HG03521 (cell line): ENCODE results near the gene BOD1L1.

Experiments used
- ATAC-seq: cut with Tn5 transposase; IDR thresholded peaks from one replicate; pipeline ENCODE4 v1.9.1; 2021; ENCODE audit warnings: mild to moderate bottlenecking, moderate library complexity; ENCODE audit not compliant: unreplicated experiment

BOD1L1 gene

GRCh38 chr4:13540446-13541175 is 86.9 kb downstream of the BOD1L1 start:
- no peak for ATAC-seq

DNA sequence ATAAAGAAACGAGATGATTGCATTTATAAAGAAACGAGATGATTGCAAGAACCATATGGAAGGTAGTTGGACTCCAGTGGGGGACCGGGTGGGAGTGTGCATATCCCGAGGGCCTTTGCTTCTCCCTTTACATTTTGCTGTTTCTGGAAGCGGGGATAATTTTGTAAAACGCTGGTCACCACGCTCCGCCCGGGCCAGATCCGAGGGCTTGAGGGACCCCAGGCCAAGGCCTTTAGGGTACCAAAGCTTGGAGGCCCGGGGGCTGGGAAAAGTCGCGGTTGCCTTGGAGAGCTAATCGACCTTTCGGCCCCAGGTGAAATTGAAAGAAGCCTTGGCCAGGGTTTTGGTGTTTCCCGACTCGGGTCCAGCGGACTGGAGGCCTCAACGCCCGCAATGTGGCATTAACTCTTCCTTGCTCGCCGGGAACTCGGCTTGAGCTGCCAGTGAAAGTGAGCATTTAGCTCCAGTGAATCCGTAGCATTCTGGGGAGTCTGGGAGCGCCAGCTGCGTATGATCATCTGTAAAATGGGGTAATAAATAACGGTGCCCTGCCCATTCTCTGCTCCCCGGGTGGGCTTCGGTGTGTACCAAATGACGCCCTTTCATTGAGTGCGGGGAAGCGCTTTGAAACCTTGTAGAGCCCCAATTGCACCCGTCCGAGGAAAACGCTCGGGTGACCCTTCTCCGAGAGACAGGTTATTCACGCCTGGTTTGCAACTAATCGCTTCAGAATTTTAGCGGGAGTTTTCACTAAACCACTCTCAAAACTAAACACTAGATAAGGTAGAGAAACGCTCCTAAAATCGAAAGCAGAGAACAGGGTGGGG is 87.7 kb downstream of the BOD1L1 start:
- no peak for ATAC-seq

DNA sequence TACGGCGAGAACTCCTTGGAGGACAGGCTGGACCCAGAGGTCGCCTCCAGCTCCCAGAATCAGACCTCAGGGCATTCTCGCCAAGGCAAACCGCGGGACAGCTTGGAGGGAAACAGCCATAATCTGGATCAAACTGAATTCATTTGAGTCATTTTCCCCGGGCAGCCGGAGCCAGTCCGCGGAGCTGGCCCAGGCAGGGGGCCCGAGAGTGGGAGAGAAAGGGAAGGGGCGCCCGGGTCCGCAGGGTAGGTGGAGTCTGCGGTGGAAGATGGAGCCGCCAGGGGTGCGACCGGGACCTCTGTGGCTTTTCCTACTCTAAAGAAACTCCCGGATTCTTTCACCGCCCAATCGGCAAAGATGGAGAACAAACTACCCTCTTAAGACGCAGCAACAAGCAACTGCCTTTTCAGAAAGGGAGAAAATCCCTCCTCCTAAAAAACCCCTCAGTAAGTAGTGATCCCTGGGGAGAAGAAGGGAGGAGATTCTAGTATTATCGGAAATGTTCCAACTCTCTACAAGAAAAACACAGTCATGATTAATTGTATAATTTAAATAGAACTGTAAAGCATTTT is 88.4 kb downstream of the BOD1L1 start:
- no peak for ATAC-seq

DNA sequence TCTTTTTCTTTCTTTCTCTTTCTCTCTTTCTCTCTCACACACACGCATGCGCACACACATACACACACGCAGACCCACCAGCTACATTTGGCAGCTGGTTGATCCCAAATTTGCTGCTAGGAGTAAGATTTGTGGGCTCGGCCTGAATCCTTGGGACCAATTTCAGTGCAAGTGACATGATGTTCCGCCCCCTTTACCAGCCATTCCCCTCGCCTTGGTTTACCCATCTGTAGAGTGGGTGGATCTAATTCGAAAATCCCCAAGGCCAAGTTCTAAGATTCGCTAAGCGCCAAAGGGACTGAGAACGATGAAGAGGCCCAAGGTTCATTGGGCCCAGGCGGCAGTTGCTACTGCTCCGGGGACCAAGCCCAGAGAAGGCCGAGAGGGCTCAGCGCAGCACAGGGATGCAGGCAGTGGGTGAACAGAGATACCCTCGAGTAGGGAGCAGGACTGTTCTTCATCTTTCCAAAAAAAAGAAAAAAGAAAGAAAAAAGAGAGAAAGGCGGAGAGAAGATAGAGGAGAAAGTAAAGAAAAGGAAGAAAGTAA is 89.0 kb downstream of the BOD1L1 start:
- ATAC-seq = no peak

GRCh38 chr4:13537832-13538177 is 89.7 kb downstream of the BOD1L1 start:
- ATAC-seq = no peak

DNA sequence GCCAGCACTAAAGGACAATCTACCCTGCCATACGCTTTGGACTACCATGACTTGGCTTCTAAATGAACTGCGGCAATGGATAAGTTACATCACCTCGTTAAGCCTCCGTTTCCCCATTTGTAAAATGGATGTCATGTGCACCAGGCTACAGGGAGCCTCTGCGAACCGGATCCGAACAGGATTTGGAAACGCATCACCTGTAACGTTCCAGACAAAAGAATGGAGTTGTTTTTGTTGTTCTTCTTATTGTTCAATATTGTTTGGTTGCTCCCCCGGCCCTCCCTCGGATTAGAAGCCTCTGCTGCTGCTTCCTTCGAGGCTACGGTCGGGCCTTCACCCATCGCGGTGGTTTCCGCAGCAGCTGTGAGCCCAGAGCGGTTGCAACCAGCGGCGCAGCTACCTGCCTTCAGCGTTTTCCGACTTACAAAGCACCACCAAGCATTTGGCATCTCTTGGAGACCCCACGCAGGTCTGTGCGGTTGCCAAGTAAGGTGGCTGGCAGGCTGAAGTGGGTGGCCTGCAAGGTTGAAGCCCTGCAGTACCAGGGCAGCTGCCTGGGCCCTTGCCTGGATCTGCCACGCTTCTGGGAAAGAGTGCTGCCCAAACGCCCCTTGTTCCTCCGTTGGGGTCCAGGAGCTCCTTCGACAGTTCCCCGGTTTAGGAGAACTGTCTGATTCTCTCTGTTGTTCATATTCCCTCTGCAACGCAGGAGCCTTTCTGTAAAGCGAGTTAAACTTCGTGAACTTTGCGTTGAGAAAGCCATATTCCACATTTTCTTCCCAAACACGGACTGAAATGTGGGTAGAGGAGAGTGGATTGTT is 90.3 kb downstream of the BOD1L1 start:
- ATAC-seq = no peak

DNA sequence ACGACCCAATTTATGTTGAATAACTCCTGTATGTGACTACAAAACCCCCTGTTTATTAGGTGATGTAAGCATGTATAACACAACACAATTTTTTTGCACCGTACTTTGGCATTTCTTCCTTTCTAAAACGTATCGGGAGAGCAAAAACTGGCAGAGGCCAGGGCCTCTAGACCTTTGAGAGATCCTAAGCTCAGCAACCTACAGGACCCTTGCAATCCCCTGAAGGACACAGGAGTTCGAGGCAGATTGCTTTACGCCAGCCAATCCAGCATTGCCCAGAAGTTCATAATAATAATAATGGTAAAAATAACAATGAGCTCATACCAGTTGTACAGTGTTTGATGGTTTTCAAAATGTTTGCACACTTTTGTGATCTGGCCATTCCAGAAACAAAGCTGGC is 90.9 kb downstream of the BOD1L1 start:
- no peak for ATAC-seq

DNA sequence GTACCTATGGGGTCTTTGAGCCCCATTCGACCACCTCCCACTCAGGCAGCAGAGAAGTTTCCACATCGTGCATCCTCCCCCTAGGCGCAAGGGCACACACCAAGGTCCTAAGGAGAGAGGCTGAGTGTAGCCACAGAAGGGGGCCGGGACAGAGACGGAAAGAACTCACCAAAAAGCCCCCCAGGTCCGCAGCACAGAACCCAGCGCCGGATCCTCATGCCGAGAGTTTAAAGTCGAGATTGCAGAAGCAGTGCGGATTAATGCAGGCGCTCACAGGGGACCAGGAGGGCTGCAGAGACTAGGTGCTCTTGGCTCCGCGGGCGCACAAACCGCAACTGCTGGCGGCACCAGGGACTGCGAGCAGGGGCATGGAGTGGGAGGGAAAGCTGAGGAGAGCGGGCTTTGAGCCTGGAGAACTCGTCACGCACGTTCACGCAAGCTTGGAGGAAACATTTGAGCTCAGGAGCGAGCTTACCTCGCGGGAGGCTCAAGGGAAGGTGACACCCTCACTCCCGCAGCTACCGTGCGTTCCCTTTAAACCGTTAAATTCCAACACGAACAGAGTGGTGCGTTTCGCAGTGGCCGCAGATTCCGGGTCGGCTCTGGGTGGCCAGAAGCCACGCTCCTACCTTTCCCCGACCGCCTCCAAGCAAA is 91.7 kb downstream of the BOD1L1 start:
- ATAC-seq = no peak

DNA sequence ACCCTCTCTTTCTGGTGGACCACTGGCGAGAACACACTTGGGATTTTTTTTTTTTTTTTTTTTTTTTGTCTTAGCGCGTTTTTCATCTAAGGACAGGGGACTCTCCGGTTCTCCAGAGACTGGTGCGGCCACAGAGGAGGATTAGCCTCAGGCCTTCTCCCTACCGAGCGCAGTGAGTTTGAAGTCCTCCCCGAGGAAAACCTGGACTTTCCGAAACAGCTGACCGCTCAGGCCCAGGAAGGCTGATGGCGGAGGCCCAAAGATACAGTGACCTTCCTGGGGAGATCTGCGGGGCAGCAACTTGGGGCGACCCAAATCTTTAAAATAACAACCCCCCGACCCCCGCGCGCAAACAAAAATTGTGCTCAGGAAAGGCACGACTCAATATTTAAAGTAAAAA is 92.4 kb downstream of the BOD1L1 start:
- no peak for ATAC-seq

DNA sequence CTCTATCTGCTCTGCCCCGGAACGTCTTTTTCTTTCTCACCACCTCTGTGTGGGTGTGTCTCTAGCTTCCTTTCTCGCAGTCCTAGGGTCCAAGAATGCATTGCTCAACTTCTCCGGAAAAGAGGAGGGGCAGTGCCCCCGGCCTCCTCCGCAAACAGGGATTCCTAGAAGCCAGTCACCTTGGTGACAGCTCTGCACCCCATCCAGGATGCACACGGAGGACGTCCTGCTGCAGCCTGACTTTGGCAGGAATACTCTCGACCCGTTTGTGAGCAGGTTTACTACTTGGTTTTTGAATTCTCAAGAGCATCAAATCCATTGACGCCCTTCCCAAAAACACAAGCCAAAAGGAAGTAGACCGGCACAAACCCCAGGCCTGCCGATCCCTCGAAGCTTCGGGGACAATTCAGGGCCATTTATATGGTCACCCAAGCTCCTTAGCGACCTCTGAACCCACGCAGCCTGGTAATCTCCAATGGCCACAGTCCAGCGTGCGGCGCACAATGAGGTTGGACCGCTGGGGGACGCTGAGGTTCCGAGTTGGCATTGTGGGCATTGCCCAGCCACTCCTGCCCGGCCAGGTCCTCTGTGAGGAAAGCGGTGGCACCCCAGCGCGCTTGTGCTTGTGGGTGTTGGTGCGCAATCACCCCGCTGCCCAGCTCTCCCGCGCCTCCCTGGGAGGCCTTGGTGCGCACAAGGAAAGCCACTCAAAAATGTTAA is 93.0 kb downstream of the BOD1L1 start:
- ATAC-seq = no peak

DNA sequence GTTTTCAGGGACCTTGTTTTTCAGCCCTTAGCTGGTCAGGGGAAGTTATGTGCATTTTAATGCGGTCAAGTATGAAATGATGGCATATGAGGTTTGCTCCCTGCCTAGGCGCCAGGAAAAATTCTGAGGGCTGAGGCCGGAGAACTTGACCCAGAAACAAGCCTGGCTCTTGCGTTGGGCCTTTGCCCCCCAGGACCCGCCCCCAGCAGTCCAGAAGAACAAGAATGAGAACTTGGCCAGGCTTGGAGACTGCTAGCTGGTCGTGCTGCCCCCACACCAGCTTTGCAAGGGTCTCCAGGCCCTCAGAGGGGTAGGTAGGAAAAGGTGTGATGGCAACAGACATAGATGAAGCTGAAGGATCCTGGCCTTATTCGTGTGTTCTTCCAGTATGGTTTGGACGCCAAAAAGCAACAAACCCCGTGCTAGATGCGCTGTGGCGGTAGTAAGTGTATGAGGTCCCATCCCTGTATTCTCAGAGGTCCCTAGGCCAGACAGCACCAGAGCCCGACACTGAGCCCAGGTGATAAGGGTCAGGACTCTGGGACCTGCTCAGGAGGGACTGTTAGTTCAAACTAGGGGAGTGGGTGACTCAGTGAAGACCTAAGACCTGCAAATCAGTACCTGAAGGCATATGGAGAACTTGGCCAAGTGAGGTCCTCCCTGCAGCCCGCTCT is 93.7 kb downstream of the BOD1L1 start:
- no peak for ATAC-seq

DNA sequence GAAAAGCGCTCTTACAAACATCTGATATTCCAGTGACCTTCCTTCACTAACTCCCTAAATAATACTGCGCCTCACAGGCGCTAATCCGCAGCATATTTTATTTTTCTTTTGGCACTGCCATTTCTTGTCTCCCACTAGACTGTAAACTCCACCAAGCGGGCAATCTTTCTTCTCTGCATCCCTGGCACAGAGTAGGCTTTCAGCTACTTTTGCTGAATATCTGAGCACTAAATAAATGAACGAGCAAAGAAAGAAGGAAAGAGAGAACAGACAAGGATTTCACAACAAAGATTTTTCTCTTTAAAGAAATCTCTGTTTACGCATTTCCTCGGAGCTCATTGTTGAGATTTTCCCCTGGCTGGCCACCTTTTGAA is 95.9 kb downstream of the BOD1L1 start:
- no peak for ATAC-seq

GRCh38 chr4:13530823-13531624 is 96.5 kb downstream of the BOD1L1 start:
- no peak for ATAC-seq

- ATAC-seq = no peak
These were observed 98.2 kb downstream of the BOD1L1 start for GRCh38 chr4:13529128-13529919.

GRCh38 chr4:13528821-13529127 is 98.8 kb downstream of the BOD1L1 start:
- ATAC-seq = no peak

- ATAC-seq = peak; percentile 84
These were observed 99.3 kb downstream of the BOD1L1 start for GRCh38 chr4:13527981-13528820.
